Heart left ventricle (tissue), 13 donors: ENCODE results near the gene RBM33.

ENCODE experiments used
- POLR2A ChIP-seq, 2 donors: fragments of 450-650 bp; IDR thresholded peaks; one replicate each; pipeline ENCODE4 v1.6.1; 2017; ENCODE audit warnings: antibody characterized with exemption in 2 of 2, mild to moderate bottlenecking in 2 of 2, moderate library complexity in 2 of 2
- TF ChIP-seq, protein P1 (sequence below), 12 donors: fragments of 200-600 bp; sonication (generic) in 4 of 12; IDR thresholded peaks; one replicate each; pipeline versions ENCODE4 v1.5.0 to v1.8.0; 2018 to 2022; ENCODE audit warnings: antibody characterized with exemption in 12 of 12, mild to moderate bottlenecking in 5 of 12
- donor health status: ischemic (EF 13 %, LVEDD 7.1; RV severe dilation, severe dysfunction).
- donor health status: DM: no; HTN: yes; CAD: no.
- donor health status: DM: no; HTN: no; CAD: no.
- donor health status: ischemic (EF 25% LVEDD 6.9; RV normal size, moderate dysfunction).
- donor health status: ischemic (EF 25% LVEDD 5.7; RV mildly dilated, moderate dysfunction).
- donor health status: ischemic (EF 35%, LVEDD 5.7; RV mildly dilated, moderate dysfunction).
- donor health status: nonischemic (EF 11% LVEDD 7.7; RV severe dilation, severe dysfunction).
- donor health status: DM: yes; HTN: yes; CAD: no.
- donor health status: PGD.
- donor health status: ischemic (EF 29% LVEDD 5.4; RV normal size, mild dysfunction).
- donor health status: nonischemic (EF 23%, LVEDD 6.1; RV moderate dilation, normal function).

DNA sequence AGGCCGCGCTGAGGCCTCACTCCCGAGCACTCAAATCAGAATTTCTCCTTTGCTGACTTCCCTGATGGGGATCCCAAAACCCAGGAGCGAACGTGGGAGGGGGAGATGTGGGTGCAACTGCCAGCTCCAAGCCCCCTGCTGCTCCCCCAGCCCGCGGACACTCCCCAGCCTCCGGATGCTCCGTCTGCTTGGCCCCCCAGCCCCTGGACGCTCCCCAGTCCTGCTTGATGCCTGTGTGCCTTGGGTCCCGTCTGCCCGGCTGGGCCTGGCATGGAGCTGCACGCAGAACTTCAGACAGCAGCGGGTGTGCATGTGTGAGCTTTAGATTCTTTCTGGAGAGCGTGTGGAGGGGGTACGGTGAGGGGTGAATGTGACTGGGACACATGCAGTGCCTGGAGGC is 172.5 kb downstream of the RBM33 start:
- TF ChIP-seq, protein P1, sequence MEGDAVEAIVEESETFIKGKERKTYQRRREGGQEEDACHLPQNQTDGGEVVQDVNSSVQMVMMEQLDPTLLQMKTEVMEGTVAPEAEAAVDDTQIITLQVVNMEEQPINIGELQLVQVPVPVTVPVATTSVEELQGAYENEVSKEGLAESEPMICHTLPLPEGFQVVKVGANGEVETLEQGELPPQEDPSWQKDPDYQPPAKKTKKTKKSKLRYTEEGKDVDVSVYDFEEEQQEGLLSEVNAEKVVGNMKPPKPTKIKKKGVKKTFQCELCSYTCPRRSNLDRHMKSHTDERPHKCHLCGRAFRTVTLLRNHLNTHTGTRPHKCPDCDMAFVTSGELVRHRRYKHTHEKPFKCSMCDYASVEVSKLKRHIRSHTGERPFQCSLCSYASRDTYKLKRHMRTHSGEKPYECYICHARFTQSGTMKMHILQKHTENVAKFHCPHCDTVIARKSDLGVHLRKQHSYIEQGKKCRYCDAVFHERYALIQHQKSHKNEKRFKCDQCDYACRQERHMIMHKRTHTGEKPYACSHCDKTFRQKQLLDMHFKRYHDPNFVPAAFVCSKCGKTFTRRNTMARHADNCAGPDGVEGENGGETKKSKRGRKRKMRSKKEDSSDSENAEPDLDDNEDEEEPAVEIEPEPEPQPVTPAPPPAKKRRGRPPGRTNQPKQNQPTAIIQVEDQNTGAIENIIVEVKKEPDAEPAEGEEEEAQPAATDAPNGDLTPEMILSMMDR (IDR thresholded peaks at IDR 0.05) = no peak
- TF ChIP-seq POLR2A (IDR thresholded peaks at IDR 0.05) = no peak
